Body of pancreas (tissue), 4 donors: ENCODE data around the gene TNPO1. TPM values are rescaled to one million over a fixed set of nuclear protein-coding genes. Genes with fewer than 3 reads are reported as not detected.

Source experiments
- ATAC-seq: fragments of 150-250 bp; one replicate; pipeline ENCODE4 v1.9.1; 2016
- DNase-seq, 4 donors: peaks; one replicate each; pipeline ENCODE4 v3.0.0-alpha.2; 2019
- H3K27ac ChIP-seq, 4 donors: fragments of 200-600 bp; sonication (generic); 1 replicate in 3 of 4; 2 replicates in 1 of 4; pipeline versions ENCODE4 v1.5.1 to v1.6.1; 2016 to 2019; ENCODE audit warnings: mild to moderate bottlenecking in 1 of 4, mixed read lengths in 1 of 4, moderate library complexity in 1 of 4
- H3K27me3 ChIP-seq, 2 donors: fragments of 200-600 bp; sonication (generic); one replicate each; pipeline ENCODE4 v1.6.0; 2016; ENCODE audit warnings: mild to moderate bottlenecking in 1 of 2
- H3K36me3 ChIP-seq, 2 donors: fragments of 200-600 bp; sonication (generic); replicated peaks in 1 of 2; 2 replicates each; pipeline ENCODE4 v1.5.1; 2016; ENCODE audit warnings: low read depth in 2 of 2; ENCODE audit not compliant: insufficient read depth in 1 of 2
- H3K4me1 ChIP-seq: fragments of 200-600 bp; sonication (generic); one replicate; pipeline ENCODE4 v1.6.0; 2016
- H3K4me3 ChIP-seq, 2 donors: fragments of 200-600 bp; sonication (generic); 1 replicate in 1 of 2; 2 replicates in 1 of 2; pipeline ENCODE4 v1.5.1; 2016 to 2019
- H3K9me3 ChIP-seq, 3 donors: fragments of 200-600 bp; sonication (generic); 1 replicate in 2 of 3; 2 replicates in 1 of 3; pipeline ENCODE4 v1.5.1; 2016
- CTCF ChIP-seq, 7 experiments: fragments of 450-650 bp in 4 of 7; fragments of 200-600 bp in 3 of 7; sonication (generic) in 3 of 7; IDR thresholded peaks; one replicate each; pipeline ENCODE4 v1.5.1; 2016 to 2019; ENCODE audit warnings: antibody characterized with exemption in 7 of 7
- POLR2A ChIP-seq, 3 donors: fragments of 450-650 bp; IDR thresholded peaks; one replicate each; pipeline ENCODE4 v1.6.1; 2016; ENCODE audit warnings: antibody characterized with exemption in 3 of 3, mild to moderate bottlenecking in 2 of 3
- WGBS, 2 donors: methylation state at CpG; one replicate each; pipeline ENCODE4 v1.1.5; 2017; 5-methylcytosine and 5-hydroxymethylcytosine counted together
- intact Hi-C: fragments of 100-400 bp; cut with DNase I; formaldehyde crosslinking; loops from one replicate; pipeline ENCODE4 v1.15.1; 2023
- total RNA-seq, 2 donors: library from RNA; depleted of rRNA; stranded (reverse); fragments of >200 nt; gene quantifications; one replicate each; pipeline ENCODE4 v1.1.0, GENCODE V29; 2016

Gene TNPO1
- total RNA-seq, 2 donors from 2014 or later = 41.2 to 71.9 TPM

- peaks cover 30 to 40% of the 10 kb centered on the region in 2 donors for H3K36me3 ChIP-seq
- no peaks in the 10 kb centered on the region for H3K4me1 ChIP-seq
Observed at GRCh38 chr5:72906806-72907205, 90.3 kb downstream of the TNPO1 start.

GRCh38 chr5:72908664-72909063 is 92.2 kb downstream of the TNPO1 start:
- H3K36me3 ChIP-seq = peaks cover 19 to 36% of the 10 kb centered on the region in 2 donors
- H3K27ac ChIP-seq = no peak overlapping the region
- WGBS, 2 donors = 82 to 84% methylated on average over 6 of the region's 6 CpGs
- TF ChIP-seq CTCF (IDR thresholded peaks at IDR 0.05) (no peak), POLR2A (IDR thresholded peaks at IDR 0.05) (no peak)
- no peaks in the 10 kb centered on the region for H3K4me1 ChIP-seq
- intact Hi-C loops = no loop called here
- no peaks in the 10 kb centered on the region for H3K27me3 ChIP-seq
- no peak overlapping the region for H3K4me3 ChIP-seq
- H3K9me3 ChIP-seq = no peaks in the 10 kb centered on the region
- ATAC-seq (no peak), DNase-seq (no peak)

More at GRCh38 chr5:72906806-72907205, 90.3 kb downstream of the TNPO1 start:
- TF ChIP-seq CTCF (IDR thresholded peaks at IDR 0.05) = no peak
- no peak for TF ChIP-seq POLR2A (IDR thresholded peaks at IDR 0.05)
- H3K27ac ChIP-seq = no peak overlapping the region
- no peaks in the 10 kb centered on the region for H3K27me3 ChIP-seq
- H3K9me3 ChIP-seq = no peaks in the 10 kb centered on the region
- DNase-seq (no peak), ATAC-seq (no peak)
- intact Hi-C loops = no loop called here
- H3K4me3 ChIP-seq = no peak overlapping the region

- 91 to 92% methylated on average over 1 of the region's 1 CpG for WGBS, 2 donors
- no peak for ATAC-seq
- H3K4me1 ChIP-seq = no peaks in the 10 kb centered on the region
Observed at GRCh38 chr5:72917371-72917776, 100.9 kb downstream of the TNPO1 start.

GRCh38 chr5:72920690-72921502 is 104.4 kb downstream of the TNPO1 start:
- H3K27ac ChIP-seq = no peak overlapping the region
- H3K4me3 ChIP-seq = no peak overlapping the region
- H3K36me3 ChIP-seq = no peaks in the 10 kb centered on the region
- TF ChIP-seq POLR2A (IDR thresholded peaks at IDR 0.05) (no peak), CTCF (IDR thresholded peaks at IDR 0.05) (peak in 4 of 7 experiments; percentile 19 to 36 (median 25))
- 8% methylated on average over 4 of the region's 4 CpGs for WGBS, 2 donors
- DNase-seq = no peak
- intact Hi-C loops = no loop called here
- no peak for ATAC-seq
- no peaks in the 10 kb centered on the region for H3K9me3 ChIP-seq
- no peaks in the 10 kb centered on the region for H3K27me3 ChIP-seq
- H3K4me1 ChIP-seq = no peaks in the 10 kb centered on the region

More at GRCh38 chr5:72917371-72917776, 100.9 kb downstream of the TNPO1 start:
- H3K36me3 ChIP-seq = no peaks in the 10 kb centered on the region
- H3K9me3 ChIP-seq = no peaks in the 10 kb centered on the region
- no peak overlapping the region for H3K4me3 ChIP-seq
- intact Hi-C loops = no loop called here
- no peak overlapping the region for H3K27ac ChIP-seq
- no peak for DNase-seq
- TF ChIP-seq POLR2A (IDR thresholded peaks at IDR 0.05) = no peak
- H3K27me3 ChIP-seq = no peaks in the 10 kb centered on the region

- no peaks in the 10 kb centered on the region for H3K36me3 ChIP-seq
Observed at GRCh38 chr5:72921886-72922285, 105.4 kb downstream of the TNPO1 start.

More at GRCh38 chr5:72921886-72922285, 105.4 kb downstream of the TNPO1 start:
- WGBS, 2 donors = 61 to 62% methylated on average over 2 of the region's 2 CpGs
- TF ChIP-seq POLR2A (IDR thresholded peaks at IDR 0.05) (no peak), CTCF (IDR thresholded peaks at IDR 0.05) (no peak)
- Histone ChIP-seq H3K9me3 (no peaks in the 10 kb centered on the region), H3K27me3 (no peaks in the 10 kb centered on the region), H3K27ac (no peak overlapping the region), H3K4me1 (no peaks in the 10 kb centered on the region), H3K4me3 (no peak overlapping the region)
- intact Hi-C loops = no loop called here
- no peak for ATAC-seq
- DNase-seq = no peak
